K562 (cell line): ENCODE data around the gene MRPS6. TPM values are rescaled to one million over a fixed set of nuclear protein-coding genes. Genes with fewer than 3 reads are reported as not detected.

Source experiments
- CGGBP1 ChIP-seq: fragments of 250-450 bp; sonication (Bioruptor Pico); IDR thresholded peaks from 2 replicates; pipeline ENCODE4 v1.9.0; 2021; ENCODE audit warnings: mild to moderate bottlenecking
- ELF1 ChIP-seq: fragments of 200-800 bp; sonication (Bioruptor generic); IDR thresholded peaks from 2 replicates; pipeline ENCODE4 v1.6.1; 2016; ENCODE audit warnings: missing genetic modification characterization, missing compliant biosample characterization
- EWSR1 ChIP-seq: fragments of 450-650 bp; IDR thresholded peaks from 2 replicates; pipeline ENCODE4 v1.6.1; 2018; ENCODE audit warnings: borderline replicate concordance, mild to moderate bottlenecking, low read depth, moderate library complexity; ENCODE audit not compliant: partially characterized antibody
- GABPB1 ChIP-seq: sonication (generic); formaldehyde crosslinking; IDR thresholded peaks from 2 replicates; pipeline ENCODE4 v1.8.0; 2022; ENCODE audit warnings: mild to moderate bottlenecking, missing genetic modification reagents
- HMBOX1 ChIP-seq: sonication (generic); IDR thresholded peaks from 2 replicates; pipeline ENCODE4 v1.6.1; 2016
- NKRF ChIP-seq: fragments of 450-650 bp; IDR thresholded peaks from 2 replicates; pipeline ENCODE4 v1.6.1; 2016; ENCODE audit warnings: borderline replicate concordance
- PATZ1 ChIP-seq: fragments of 250-450 bp; sonication (Bioruptor Pico); IDR thresholded peaks from 2 replicates; pipeline ENCODE4 v1.5.0; 2020; ENCODE audit warnings: mild to moderate bottlenecking, borderline replicate concordance
- POLR2B ChIP-seq: fragments of 450-650 bp; IDR thresholded peaks from 2 replicates; pipeline ENCODE4 v1.6.1; 2018; ENCODE audit warnings: low read depth; ENCODE audit not compliant: partially characterized antibody
- PRMT5 ChIP-seq: sonication (generic); formaldehyde crosslinking; IDR thresholded peaks from 2 replicates; pipeline ENCODE4 v1.5.0; 2020; ENCODE audit warnings: missing genetic modification reagents
- PTBP1 ChIP-seq: fragments of 200-400 bp; formaldehyde crosslinking; IDR thresholded peaks from 2 replicates; pipeline ENCODE4 v1.6.1; 2017; ENCODE audit warnings: low read depth, low read length
- SIN3A ChIP-seq, 2 experiments: fragments of 150-350 bp in 1 of 2; IDR thresholded peaks; 2 replicates each; pipeline ENCODE4 v1.6.1; 2011 to 2016; ENCODE audit warnings: borderline replicate concordance in 2 of 2, low read depth in 2 of 2, low read length in 2 of 2, mild to moderate bottlenecking in 2 of 2, moderate library complexity in 2 of 2; ENCODE audit not compliant: control insufficient read depth in 1 of 2
- SMARCE1 ChIP-seq: fragments of 450-650 bp; IDR thresholded peaks from 2 replicates; pipeline ENCODE4 v1.7.1; 2016; ENCODE audit warnings: mild to moderate bottlenecking
- SP1 ChIP-seq: sonication (generic); formaldehyde crosslinking; IDR thresholded peaks from 2 replicates; pipeline ENCODE4 v1.8.1; 2022; ENCODE audit warnings: mild to moderate bottlenecking, missing genetic modification reagents
- SP2 ChIP-seq: IDR thresholded peaks from 2 replicates; pipeline ENCODE4 v1.6.1; 2011; ENCODE audit warnings: mild to moderate bottlenecking, low read depth, low read length, moderate library complexity; ENCODE audit not compliant: poor library complexity, severe bottlenecking; ENCODE audit errors: extremely low read depth
- ZBTB8A ChIP-seq: fragments of 450-650 bp; IDR thresholded peaks from 2 replicates; pipeline ENCODE4 v1.6.1; 2018; ENCODE audit warnings: mild to moderate bottlenecking, moderate library complexity; ENCODE audit not compliant: partially characterized antibody
- ZC3H8 ChIP-seq: fragments of 450-650 bp; IDR thresholded peaks from 2 replicates; pipeline ENCODE4 v1.6.1; 2017
- ZNF133 ChIP-seq: fragments of 250-450 bp; sonication (Bioruptor Pico); IDR thresholded peaks from 2 replicates; pipeline ENCODE4 v1.4.0; 2020; ENCODE audit warnings: mild to moderate bottlenecking
- ZNF143 ChIP-seq: sonication (generic); formaldehyde crosslinking; IDR thresholded peaks from 2 replicates; pipeline ENCODE4 v1.9.0; 2022; ENCODE audit warnings: mild to moderate bottlenecking, missing genetic modification reagents
- ZNF175 ChIP-seq: fragments of 200-800 bp; sonication (Bioruptor generic); IDR thresholded peaks from 2 replicates; pipeline ENCODE4 v1.6.1; 2016; ENCODE audit warnings: low read depth, mild to moderate bottlenecking, missing genetic modification characterization, missing compliant biosample characterization
- ZNF184 ChIP-seq: sonication (generic); formaldehyde crosslinking; IDR thresholded peaks from 2 replicates; pipeline ENCODE4 v1.5.0; 2020; ENCODE audit warnings: missing genetic modification reagents
- ZNF280B ChIP-seq: fragments of 250-450 bp; sonication (Bioruptor Pico); IDR thresholded peaks from 2 replicates; pipeline ENCODE4 v1.5.1; 2021; ENCODE audit warnings: mild to moderate bottlenecking
- ZNF347 ChIP-seq: fragments of 450-650 bp; formaldehyde crosslinking; IDR thresholded peaks from 2 replicates; pipeline ENCODE4 v1.4.0; 2020; ENCODE audit warnings: low read depth, mild to moderate bottlenecking, moderate library complexity
- ZNF699 ChIP-seq: fragments of 250-450 bp; sonication (Bioruptor Pico); IDR thresholded peaks from 2 replicates; pipeline ENCODE4 v1.8.0; 2021; ENCODE audit warnings: mild to moderate bottlenecking, moderate library complexity; ENCODE audit not compliant: insufficient replicate concordance
- ZSCAN32 ChIP-seq: fragments of 450-650 bp; formaldehyde crosslinking; IDR thresholded peaks from 2 replicates; pipeline ENCODE4 v1.4.0; 2020; ENCODE audit warnings: mild to moderate bottlenecking, moderate library complexity
- polyA plus RNA-seq, 8 experiments: library from polyadenylated mRNA; depleted of rRNA in 4 of 8; stranded (reverse) in 5 of 8; unstranded in 3 of 8; fragments of >200 nt; fragmentation: Nextera tagmentation in 2 of 8; fragmentation: Illumina TruSeq in 1 of 8; extraction: Ambion mirVana in 2 of 8; extraction: Trizol in 1 of 8; gene quantifications; 2 replicates each; pipeline versions ENCODE4 v1.2.1 to v1.2.3, GENCODE V29; 2011 to 2014; ENCODE audit warnings: inconsistent platforms in 1 of 8, missing spikeins in 1 of 8
- total RNA-seq, 7 experiments: library from RNA; depleted of rRNA in 6 of 7; stranded (reverse); fragments of >200 nt in 6 of 7; fragmentation: Illumina TruSeq in 2 of 7; extraction: Trizol in 2 of 7; gene quantifications; 2 replicates each; pipeline versions ENCODE4 v1.2.1 to v1.2.3, GENCODE V29; 2011 to 2021; ENCODE audit warnings: low replicate concordance in 1 of 7

Gene MRPS6
- total and polyA plus RNA-seq, 9 of the 15 experiments (the other 6 are each of a cell fraction or from before 2014, with no cell fraction given) = 26.1 to 72.0 (median 39.3) TPM

- TF ChIP-seq PATZ1 (CRISPR knock-in tag) (no peak), PTBP1 (no peak), ZBTB8A (no peak), POLR2B (no peak), CGGBP1 (CRISPR knock-in tag) (no peak), PRMT5 (CRISPR knock-in tag) (no peak), ZNF133 (CRISPR knock-in tag) (no peak), ZNF143 (CRISPR knock-in tag) (peak; percentile 89), ELF1 (tag) (no peak), HMBOX1 (peak; percentile 72), SMARCE1 (no peak), ZNF347 (CRISPR knock-in tag) (no peak), SP2 (no peak), ZSCAN32 (CRISPR knock-in tag) (no peak), ZC3H8 (no peak), ZNF699 (CRISPR knock-in tag) (no peak), EWSR1 (no peak), ZNF175 (CRISPR knock-in tag) (no peak), SIN3A (IDR thresholded peaks at IDR 0.05; ENCODE audit: borderline replicate concordance in 2 of 2, control insufficient read depth in 1 of 2, low read depth in 2 of 2, low read length in 2 of 2) (no peak), ZNF184 (CRISPR knock-in tag) (no peak), NKRF (no peak), SP1 (CRISPR knock-in tag) (no peak), GABPB1 (CRISPR knock-in tag) (no peak), ZNF280B (CRISPR knock-in tag) (no peak)
These were observed 11.4 kb upstream of the MRPS6 start (continued) for GRCh38 chr21:34061983-34062382.
